HG02623 (cell line): Measurements from ENCODE around the gene EFNA1.
"Not testable (repeated sequence)": the region's sequence is repeated elsewhere in the genome, so short reads cannot be mapped to it uniquely, and the experiment has no call there.

Experiments
- ATAC-seq: cut with Tn5 transposase; IDR thresholded peaks from one replicate; pipeline ENCODE4 v1.9.1; 2021; ENCODE audit warnings: moderate library complexity; ENCODE audit not compliant: unreplicated experiment

Gene EFNA1

DNA sequence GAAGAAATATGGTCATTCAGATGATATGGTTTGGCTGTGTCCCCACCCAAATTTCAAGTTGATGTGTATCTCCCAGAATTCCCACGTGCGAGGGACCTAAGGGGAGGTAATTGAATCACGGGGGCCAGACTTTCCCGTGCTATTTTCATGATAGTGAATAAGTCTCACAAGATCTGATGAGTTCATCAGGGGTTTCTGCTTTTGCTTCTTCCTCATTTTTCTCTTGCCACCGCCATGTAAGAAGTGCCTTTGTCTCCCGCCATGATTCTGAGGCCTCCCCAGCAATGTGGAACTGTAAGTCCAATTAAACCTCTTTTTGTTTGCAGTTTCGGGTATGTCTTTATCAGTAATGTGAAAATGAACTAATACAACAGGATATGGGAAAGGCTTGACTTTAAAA, 14.1 kb downstream of the EFNA1 start:
- no peak for ATAC-seq

DNA sequence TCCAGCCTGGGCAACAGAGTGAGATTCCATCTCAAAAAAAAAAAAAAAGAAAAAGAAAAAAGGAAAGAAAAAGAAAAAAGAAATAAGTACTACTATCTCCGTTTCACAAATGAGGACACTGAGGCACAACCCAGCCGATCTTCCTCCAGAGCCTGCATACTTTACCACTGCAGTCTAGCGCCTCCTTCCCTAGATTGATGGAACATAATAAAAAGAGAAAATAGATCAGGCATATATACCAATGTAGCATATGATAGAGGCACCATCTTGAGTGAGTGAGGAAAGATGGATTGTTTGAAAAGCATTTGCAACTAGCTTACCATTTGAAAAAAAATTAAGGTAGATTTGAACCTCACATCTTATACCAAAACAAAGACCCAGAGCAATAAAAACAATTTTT, 17.8 kb downstream of the EFNA1 start:
- ATAC-seq: no peak

DNA sequence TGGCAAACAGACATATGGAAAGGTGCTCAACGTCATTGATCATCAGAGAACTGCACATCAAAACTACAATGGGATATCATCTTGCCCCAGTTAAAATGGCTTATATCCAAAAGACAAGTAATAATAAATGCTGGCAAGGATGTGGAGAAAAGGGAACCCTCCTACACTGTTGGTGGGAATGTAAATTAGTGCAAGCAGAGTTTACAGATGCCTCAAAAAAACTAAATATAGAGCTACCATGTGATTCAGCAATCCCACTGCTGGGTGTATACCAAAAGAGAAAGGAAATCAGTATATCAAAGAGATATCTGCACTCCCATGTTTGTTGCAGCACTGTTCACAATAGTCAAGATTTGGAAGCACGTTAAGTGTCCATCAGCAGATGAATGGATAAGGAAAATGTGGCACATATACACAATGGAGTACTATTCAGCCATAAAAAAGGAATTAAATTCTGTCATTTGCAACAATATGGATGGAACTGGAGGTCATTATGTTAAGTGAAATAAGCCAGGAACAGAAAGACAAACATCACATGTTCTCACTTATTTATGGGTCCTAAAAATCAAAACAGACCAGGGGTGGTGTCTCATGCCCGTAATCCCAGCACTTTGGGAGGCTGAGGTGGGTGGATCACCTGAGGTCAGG, 28.4 kb downstream of the EFNA1 start:
- ATAC-seq: not testable (repeated sequence)

DNA sequence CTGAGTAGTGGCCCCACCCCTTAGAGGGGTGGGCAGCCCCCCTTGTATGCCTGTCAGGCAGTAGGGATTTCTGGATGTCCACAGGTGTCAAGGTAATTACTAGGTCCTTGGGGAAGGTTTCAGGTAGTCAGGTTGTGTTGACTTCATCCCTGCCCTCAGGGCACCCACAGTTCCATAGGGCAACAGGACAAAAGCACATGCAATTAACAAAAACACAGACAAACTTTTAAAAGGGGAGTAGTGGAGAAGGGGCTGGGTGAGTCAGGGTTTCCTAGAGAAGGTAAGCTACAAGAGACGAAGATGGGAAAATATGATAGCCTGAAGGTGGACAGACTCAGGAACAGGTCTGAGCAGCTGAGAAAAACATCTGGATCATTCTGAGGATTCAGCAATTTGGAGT, 31.3 kb downstream of the EFNA1 start:
- no peak for ATAC-seq

DNA sequence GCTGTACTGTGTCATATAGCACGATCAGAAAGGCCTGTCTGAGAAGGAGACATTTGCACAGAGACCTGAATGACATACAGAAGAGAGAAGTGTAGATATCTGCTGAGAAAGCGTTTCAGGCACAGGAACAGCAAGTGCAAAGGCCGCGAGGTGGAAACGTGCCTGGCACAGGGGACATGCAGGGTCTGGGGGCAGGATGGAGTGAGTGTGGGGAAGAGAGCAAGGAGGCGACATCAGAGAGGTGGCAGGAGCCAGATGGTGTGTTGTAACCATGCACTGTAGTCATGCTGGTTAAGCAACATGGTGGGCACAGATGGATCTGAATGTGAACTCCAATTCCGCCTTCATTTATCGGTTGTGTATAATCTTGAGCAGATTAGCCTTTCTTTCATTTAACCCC, 32.5 kb downstream of the EFNA1 start:
- ATAC-seq: no peak

DNA sequence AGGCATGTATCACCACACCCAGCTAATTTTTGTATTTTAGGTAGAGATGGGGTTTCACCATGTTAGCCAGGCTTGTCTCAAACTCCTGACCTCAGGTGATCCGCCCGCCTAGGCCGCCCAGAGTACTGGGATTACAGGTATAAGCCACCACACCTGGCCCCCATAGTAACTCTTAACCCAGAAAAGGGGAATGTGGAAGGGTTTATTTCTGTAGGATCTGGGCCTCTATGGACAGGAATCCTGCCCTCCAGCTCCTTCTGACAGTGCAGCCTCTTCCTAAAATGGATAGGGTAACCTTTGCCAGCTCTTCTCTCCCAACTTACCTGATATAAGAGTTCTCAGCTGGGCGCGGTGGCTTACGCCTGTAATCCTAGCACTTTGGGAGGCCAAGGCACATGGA, 35.0 kb downstream of the EFNA1 start:
- not testable (repeated sequence) for ATAC-seq

DNA sequence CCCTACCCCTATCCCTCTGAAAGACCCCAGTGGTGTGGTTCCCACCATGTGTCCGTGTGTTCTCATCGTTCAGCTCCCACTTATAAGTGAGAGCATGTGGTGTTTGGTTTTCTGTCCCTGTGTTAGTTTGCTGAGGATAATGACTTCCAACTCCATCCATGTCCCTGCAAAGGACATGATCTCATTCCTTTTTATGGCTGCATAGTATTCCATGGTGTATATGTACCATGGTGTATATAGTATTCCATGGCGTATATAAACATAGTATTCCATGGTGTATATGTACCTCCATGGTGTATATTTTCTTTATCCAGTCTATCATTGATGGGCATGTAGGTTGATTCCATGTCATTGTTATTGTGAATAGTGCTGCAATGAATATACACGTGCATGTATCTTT, 36.1 kb downstream of the EFNA1 start:
- not testable (repeated sequence) for ATAC-seq

DNA sequence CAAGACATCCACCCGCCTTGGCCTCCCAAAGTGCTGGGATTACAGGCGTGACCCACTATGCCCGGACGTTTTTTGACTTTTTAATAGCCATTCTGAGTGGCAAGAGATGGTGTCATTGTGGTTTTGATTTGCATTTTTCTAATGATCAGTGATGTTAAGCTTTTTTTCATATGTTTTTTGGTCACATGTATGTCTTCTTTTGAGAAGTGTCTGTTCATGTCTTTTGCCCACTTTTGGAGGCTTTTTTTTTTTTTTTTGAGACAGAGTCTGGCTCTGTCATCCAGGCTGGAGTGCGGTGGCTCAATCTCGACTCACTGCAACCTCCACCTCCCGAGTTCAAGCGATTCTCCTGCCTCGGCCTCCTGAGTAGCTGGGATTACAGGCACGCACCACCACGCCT, 36.9 kb downstream of the EFNA1 start:
- not testable (repeated sequence) for ATAC-seq

DNA sequence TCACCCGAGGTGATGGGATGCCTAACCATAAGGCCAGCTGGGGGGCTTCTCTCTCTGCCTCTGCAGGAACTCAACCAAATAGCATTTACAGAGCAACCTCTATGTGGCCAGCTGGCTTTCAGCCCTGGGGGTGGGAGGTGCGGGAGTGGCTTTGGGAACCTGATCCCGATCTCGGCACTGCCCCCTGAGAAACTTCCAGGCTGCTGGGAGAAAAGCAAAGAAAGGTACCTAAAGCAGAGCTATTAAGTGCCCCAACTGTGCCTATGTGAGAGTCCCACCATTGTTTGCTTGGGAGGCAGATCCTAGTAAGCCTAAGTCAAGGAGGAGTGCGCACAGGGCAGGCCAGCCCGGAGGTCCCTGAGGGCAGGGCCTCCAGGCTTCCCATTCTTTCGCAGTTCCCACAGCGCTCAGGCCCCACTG, 38.4 kb downstream of the EFNA1 start:
- no peak for ATAC-seq

DNA sequence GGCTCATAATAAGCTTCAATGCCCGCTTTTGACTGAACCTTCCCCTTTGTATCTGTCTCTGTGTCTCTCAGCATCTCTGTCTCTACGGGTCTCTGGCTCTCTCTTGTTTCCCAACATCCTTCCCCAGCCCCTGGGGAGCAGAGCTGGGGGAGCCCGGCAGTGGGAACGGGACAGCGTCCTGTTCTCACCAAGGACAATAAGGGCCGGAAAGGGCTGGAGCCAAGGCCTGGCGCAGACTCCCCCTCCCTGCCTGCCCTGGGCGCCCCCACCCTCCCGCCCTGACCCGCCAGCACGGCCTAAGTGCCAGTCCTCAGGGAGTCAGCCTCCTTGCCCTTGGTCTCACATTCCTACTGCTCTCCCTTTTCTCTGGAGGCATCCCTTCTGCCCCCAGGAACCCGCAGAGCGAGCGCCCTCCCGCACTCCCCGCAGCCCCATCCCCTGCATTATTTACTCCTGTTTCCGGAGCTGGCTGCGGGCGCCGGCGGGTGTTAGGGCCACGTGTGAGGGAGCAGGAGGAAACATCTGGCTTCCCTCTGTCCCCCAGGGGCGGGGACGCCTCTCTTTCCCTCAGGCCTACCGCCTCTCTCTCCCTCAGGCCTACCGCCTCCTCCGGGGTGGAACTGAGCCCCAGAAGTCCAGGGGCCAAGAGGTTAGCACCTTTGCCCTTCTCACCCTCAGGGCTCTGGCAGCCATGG, 38.9 kb downstream of the EFNA1 start:
- ATAC-seq: no peak

DNA sequence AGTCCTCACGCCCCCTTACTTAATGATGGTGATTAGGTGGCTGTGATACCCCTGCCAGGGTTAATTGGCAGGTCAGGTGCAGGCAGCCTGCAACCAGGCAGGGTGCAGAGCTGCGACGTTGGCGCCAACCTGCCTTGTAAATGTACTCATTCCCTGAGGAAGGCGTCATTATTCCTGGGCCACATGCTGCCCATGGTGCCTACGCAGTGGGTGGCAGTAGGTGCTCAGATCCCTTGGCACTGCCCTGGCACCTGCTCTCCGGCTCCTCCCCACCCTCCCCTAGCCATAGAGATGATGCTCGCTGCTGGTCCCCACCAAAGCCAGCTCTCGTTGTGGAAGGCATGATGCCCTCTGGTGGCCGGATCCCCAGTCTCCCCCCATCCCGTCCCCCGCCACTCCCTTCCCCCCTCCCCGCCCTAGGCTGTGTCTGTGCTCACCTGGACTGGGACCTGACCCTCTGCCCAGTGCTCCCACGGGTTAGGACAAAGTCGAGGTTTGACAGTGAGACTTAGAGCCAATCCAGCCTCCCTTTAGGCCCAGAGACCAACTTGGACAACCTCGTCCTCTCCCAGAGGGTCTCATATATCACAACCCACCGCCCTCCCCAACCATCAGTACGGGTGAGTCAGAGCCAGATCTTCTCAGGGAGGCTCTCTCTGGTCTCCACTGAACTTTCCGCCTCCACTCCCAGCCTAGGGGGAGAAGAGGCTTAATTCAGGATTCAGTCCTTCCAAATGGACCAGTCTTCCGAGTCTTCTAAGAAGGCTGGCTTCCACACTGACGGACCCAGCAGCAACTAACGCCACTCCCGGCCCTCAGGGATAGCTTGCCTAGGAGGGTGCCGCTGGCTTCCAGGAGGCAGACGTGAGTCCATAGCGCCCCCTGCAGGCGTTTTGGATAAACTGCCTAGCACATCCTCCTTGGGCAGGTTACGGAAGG, 39.8 kb downstream of the EFNA1 start:
- no peak for ATAC-seq

DNA sequence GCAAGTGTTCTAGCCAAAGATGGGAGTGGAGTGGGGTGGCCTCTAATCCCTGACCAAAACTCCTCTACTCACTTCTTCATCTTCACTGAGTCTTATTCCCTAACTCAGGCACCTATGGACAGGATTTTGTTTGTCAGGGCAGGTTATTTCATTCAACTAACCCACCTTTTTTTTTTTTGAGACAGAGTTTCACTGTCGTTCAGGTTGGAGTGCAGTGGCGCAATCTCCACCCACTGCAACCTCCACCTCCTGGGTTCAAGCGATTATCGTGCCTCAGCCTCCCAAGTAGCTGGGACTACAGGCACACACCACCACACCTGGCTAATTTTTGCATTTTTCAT, 40.4 kb downstream of the EFNA1 start:
- ATAC-seq: not testable (repeated sequence)

DNA sequence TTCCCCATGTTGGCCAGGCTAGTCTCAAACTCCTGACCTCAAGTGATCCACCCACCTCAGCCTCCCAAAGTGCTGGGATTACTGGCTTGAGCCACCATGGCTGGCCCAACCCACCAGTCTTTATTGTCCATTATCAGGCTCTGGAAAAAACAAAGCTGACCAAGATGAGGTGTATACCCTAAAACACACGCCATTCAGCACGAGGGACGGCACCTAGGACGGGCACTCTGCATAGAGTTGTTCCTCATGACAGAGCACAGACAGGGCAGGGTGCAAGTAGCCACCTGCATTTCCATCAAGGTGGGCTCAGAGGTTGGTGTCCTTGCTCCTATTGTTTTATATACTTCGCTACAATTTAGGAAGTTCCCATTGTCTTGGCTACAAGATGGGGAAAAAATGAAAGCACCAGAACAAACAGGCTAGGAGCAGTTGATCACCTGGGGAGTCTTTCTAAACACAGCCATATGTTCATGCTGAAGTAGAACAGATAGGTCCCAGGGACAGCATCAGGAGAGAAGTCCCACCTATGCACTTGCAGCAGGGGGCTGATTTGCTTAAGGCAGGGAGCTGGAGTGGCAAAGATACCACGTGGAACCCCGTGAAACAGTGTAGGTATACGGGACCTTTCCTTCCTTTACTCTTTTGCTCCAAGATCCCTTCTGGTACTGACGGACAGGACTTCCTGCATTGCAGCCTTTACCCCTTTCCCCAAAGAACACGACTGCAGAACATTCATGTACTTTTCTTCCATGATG, 41.0 kb downstream of the EFNA1 start:
- no peak for ATAC-seq

DNA sequence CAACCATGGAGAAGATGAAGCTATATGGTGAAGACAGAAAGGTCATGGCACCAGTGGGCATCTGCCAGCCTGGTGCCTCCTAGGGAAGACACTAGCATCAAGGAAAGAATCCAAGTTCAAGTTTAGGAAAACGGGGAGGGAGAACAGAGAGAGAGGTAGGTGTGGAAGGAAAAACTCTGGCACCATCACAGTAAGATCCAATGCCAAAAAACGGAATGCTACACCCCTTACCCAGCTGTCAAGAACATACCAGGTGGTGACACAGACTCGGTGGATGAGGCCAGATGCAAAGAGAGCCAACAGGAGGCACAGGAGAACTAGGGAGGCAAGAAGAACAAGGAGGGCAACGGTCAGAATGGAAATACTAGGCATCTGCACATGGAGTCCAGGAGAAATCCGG, 41.9 kb downstream of the EFNA1 start:
- ATAC-seq: no peak

DNA sequence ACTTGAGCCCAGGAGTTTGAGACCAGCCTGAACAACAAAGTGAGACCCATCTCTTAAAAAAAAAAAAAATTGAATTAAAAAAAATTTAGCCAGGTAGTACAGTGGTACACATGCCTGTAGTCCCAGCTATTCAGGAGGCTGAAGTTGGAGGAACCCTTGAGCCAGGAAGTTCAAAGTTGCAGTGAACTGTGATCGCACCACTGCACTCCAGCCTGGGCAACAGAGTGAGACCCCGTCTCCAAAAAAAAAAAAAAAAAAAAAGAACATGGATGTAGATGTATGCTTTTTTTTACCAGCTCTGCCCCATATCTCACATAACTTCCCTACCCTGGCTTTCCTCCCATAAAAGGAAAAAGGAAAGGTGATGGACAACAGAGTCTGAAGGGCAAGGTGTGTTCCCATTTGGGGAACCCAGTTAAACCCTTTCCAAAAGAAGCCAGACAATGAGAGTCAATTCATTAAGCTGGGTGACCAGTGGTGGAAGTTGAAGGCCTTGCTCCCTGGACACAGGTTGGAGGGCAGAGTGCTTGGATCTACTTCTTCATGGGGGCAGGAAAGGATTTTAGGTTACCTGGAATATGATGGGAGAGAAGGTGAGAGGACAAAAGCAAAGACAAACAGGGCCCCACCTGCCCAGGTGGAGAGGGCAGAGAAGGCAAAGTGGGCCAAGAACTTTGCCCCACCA, 42.6 kb downstream of the EFNA1 start:
- no peak for ATAC-seq

DNA sequence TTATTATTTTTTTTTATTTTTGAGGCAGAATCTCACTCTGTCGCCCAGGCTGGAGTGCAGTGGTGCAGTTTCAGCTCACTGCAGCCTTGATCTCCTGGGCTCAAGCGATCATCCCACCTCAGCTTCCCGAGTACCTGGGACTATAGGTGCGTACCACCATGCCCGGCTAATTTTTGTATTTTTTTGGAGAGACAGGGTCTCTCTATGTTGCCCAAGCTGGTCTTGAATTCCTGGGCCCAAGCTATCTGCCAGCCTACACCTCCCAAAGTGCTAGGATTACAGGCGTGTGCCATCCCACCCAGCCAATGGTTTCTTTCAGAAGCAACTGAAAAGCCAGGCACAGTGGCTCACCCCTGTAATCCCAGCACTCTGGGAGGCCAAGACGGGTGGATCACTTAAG, 43.1 kb downstream of the EFNA1 start:
- no peak for ATAC-seq

DNA sequence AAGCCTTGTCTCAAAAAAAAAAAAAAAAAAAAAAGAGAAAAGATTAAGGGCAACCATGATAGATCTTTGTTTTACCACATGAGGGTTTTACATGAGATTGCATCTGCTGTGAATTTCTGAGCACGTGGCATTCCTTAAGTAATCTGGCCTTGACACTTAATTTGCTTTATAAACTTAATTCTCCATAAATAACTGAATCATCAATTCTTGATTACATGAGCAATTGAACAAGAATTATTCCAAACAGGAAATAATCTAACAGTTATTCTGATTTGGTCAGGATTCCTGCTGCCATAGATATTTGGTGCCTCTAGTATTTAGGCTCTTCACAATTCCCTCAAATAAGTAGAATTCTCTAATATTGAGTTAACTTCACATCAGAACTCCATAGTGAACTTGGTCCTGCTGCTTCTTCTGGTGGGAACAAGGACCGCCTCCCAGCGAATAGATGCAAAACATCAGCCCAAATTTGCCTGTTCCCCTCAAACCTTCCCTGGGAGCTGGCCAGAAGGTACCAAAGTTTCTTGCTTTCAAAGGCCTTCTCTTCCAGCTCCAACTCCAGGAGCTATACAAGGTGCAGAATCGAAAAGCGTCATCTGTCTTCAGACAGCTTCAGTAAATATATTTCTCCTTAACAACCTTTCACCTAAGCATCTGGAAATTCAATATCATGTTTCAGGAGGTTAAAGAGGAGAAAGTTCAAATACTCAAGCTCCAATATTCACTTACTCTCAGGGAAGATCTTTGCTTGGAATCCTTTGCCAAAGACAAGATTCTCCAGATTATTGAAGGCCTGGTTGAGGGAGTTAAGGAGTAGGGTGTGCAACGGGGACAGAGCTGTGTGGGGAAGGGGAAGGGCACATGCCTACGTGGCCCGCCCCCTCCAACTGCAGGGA, 44.4 kb downstream of the EFNA1 start:
- ATAC-seq: no peak

DNA sequence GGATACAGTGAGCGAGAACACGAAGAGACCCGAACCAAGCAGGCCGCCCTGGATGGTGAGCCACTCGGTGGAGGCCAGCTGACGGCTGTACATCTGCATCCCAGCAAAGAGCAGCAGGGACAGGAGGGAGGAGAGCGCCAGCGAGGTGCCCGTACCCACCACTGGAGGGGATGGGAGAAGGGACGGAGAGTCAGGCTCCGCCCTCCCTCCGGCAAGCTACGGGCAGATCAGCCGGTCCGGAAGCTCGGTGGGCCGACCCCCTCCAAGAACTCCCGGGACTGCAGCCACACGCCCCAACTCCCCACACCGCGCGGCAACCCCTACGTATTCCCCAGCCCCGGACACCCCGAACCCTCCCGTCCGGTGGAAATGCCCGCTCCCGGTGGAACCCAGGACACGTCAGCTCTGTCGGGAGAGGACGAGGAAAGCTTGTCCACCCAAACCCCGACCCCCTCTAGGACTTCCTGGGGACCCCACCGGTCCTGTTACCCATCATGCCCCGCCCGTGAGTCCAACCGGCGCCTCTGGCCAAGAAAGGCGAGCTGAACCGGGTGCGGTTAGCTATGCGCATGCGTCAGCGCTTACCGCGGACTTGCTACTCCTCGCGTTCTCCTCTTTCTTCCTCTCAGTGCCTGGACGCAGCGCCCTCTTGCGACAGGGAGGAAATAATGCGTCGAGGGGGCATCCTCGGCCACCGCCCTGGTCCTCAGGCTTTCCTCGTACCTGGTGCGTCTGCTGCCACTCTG, 45.2 kb downstream of the EFNA1 start, which contains the start of gene KRTCAP2:
Gene KRTCAP2, minus strand, starts transcription at position 573 of the 746 bp plus-strand sequence. Its CDS starts 80 bp downstream, at position 493.
- peak; percentile 66 for ATAC-seq
